HEK293T (cell line): Measurements from ENCODE around the gene FOCAD.

Experiments used
- FOXA1 ChIP-seq: fragments of 450-650 bp; IDR thresholded peaks from 2 replicates; pipeline ENCODE4 v1.6.1; 2016; ENCODE audit warnings: mild to moderate bottlenecking
- L3MBTL2 ChIP-seq: fragments of 450-650 bp; conservative IDR thresholded peaks from 2 replicates; pipeline ENCODE4 v1.6.1; 2016; ENCODE audit warnings: mild to moderate bottlenecking
- SUZ12 ChIP-seq: fragments of 450-650 bp; IDR thresholded peaks from 2 replicates; pipeline ENCODE4 v1.6.1; 2016; ENCODE audit warnings: mild to moderate bottlenecking

DNA sequence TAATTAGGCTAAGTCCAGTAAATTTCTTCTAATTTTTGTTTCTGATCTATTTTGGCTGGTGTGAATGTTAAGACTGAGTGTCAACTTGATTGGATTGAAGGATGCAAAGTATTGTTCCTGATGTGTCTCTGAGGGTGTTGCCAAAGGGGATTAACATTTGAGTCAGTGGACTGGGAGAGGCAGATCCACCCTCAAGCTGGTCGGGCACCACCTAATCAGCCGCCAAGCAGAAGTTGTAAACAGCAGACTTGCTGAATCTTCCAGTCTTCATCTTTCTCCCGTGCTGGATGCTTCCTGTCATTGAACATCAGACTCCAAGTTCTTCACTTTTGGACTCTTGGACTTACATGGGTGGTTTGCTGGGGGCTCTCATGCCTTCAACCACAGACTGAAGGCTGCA lies 40.4 kb upstream of the FOCAD start:
- TF ChIP-seq L3MBTL2 (no peak), FOXA1 (no peak), SUZ12 (no peak)
